ENCODE measurements around the gene RMND5A. TPM values are rescaled to one million over a fixed set of nuclear protein-coding genes. Genes with fewer than 3 reads are reported as not detected.
"Not testable (repeated sequence)": the region's sequence is repeated elsewhere in the genome, so short reads cannot be mapped to it uniquely, and the experiment has no call there.

Gene RMND5A
- total RNA-seq, 1 donor from 2014 or later, result 45.0 TPM

DNA sequence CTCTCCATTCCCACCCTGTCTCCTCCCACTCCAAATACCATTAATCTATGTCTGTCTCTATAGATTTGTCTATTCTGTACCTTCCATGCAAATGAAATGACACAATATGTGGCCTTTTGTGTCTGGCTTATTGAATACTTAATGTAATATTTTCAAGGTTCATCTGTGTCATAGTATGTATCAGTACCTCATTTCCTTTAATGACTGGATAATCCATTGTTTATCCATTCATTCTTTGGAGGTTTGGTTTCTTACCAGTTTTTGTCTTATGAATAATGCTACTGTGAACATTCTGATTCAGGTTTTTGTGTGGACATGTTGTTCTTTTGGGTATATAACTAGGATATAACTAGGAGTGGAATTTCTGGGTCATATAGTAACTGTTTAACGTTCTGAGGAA is 14.8 kb downstream of the RMND5A start:
- not testable (repeated sequence) for H3K36me3 Mint-ChIP-seq; H3K4me1 Mint-ChIP-seq (ENCODE audit: unreplicated experiment); H3K9me3 Mint-ChIP-seq; DNase-seq (ENCODE audit: extremely low spot score, unreplicated experiment); H3K27ac Mint-ChIP-seq; H3K27me3 Mint-ChIP-seq; H3K4me3 Mint-ChIP-seq

DNA sequence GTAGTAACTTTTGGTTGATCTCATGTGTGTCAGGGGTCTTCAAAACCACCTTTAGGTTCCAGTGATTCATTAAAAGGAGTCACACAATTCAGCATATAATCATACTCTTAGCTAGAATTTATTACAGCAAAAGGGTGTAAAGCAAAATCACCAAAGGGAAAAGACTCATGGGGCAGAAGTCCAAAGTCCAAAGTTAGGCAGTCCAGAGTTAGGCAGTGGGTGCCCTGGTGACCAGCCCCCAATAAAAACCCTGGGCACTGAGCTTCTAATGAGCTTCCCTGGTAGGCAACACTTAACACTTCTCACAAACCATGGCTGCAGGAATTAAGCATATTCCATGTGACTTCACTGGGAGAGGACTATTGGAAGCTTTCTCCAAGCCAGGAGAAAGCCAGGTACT is 19.4 kb downstream of the RMND5A start:
- H3K27me3 Mint-ChIP-seq; H3K36me3 Mint-ChIP-seq; H3K4me1 Mint-ChIP-seq (ENCODE audit: unreplicated experiment); H3K9me3 Mint-ChIP-seq; H3K27ac Mint-ChIP-seq; DNase-seq (ENCODE audit: extremely low spot score, unreplicated experiment); H3K4me3 Mint-ChIP-seq: not testable (repeated sequence)

DNA sequence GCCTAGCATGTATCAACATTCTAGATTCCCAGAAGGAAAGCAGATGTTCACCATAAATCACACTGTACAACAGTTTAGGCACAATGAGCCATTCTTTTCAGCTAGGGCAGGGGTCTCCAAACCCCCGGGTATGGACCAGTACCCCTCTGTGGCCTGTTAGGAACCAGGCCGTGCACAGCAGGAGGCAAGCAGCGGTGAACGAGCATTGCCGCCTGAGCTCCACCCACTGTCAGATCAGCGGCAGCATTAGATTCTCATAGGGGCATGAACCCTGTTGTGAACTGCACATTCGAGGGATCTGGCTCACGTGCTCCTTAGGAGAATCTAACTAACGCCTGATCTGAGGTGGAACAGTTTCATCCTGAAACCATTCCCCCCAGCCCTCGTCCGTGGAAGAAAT is 19.8 kb downstream of the RMND5A start:
- H3K27ac Mint-ChIP-seq; H3K9me3 Mint-ChIP-seq; H3K27me3 Mint-ChIP-seq; H3K36me3 Mint-ChIP-seq; H3K4me1 Mint-ChIP-seq (ENCODE audit: unreplicated experiment); DNase-seq (ENCODE audit: extremely low spot score, unreplicated experiment); H3K4me3 Mint-ChIP-seq: not testable (repeated sequence)

DNA sequence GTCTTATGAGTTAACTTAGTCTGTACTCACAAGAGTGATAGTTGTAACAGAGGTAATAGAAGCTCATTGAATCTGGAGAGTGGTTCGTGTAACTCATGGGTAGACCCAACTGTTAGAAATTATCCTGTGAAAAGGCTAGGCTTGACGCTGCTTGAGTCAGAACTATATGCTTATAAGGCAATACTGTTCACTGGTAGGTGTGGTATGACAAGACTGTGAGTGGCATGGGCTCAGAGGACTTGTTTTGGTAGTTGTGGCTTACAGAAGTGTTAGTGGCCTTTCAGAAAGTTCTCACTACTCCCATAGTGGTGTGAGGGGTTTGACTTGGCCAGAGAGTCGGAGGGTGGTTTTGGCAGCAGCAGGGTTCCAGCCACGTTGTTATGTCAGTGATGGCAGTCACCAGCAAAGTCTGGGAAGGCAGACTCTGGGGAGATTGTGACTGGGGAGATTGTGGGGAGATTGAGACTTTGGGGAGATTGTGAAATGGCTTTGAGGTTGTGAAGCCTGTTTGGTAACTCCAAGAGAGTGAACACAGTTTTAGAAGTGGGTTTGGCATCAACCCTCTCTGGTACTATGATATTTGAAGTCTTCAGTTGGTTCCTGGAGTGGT is 21.9 kb downstream of the RMND5A start:
- H3K27me3 Mint-ChIP-seq; H3K9me3 Mint-ChIP-seq; DNase-seq (ENCODE audit: extremely low spot score, unreplicated experiment); H3K27ac Mint-ChIP-seq; H3K4me1 Mint-ChIP-seq (ENCODE audit: unreplicated experiment); H3K4me3 Mint-ChIP-seq: not testable (repeated sequence)
- H3K36me3 Mint-ChIP-seq, result peaks cover 10% of the 10 kb centered on the region

DNA sequence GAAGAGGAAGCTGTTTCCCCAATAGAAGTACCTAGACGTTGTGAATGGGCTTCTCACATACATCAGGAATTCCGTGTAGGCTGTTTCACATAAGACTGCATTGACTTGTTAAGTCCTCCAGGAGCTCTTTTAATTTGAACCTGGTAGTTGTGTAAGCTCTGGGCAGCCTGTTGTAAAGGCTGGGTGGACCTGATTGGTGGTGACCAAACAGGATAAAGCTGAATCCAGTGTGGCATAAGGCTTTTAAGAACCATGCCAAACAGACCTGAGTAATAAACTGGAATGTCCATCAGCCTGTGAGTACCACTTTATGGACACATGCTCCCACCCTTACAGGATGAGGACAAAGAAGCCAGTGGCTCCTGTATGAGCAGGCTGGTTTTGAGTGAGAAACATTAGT is 24.1 kb downstream of the RMND5A start:
- H3K27me3 Mint-ChIP-seq, result no peaks in the 10 kb centered on the region
- no peak overlapping the region for H3K27ac Mint-ChIP-seq
- no peaks in the 10 kb centered on the region for H3K9me3 Mint-ChIP-seq
- no peak for DNase-seq (ENCODE audit: extremely low spot score, unreplicated experiment)
- H3K36me3 Mint-ChIP-seq, result peaks cover 18% of the 10 kb centered on the region
- H3K4me1 Mint-ChIP-seq (ENCODE audit: unreplicated experiment), result peaks cover 3% of the 10 kb centered on the region
- TF ChIP-seq, protein P1, sequence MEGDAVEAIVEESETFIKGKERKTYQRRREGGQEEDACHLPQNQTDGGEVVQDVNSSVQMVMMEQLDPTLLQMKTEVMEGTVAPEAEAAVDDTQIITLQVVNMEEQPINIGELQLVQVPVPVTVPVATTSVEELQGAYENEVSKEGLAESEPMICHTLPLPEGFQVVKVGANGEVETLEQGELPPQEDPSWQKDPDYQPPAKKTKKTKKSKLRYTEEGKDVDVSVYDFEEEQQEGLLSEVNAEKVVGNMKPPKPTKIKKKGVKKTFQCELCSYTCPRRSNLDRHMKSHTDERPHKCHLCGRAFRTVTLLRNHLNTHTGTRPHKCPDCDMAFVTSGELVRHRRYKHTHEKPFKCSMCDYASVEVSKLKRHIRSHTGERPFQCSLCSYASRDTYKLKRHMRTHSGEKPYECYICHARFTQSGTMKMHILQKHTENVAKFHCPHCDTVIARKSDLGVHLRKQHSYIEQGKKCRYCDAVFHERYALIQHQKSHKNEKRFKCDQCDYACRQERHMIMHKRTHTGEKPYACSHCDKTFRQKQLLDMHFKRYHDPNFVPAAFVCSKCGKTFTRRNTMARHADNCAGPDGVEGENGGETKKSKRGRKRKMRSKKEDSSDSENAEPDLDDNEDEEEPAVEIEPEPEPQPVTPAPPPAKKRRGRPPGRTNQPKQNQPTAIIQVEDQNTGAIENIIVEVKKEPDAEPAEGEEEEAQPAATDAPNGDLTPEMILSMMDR (conservative IDR thresholded peaks at IDR 0.05), result no peak
- H3K4me3 Mint-ChIP-seq, result no peak overlapping the region

DNA sequence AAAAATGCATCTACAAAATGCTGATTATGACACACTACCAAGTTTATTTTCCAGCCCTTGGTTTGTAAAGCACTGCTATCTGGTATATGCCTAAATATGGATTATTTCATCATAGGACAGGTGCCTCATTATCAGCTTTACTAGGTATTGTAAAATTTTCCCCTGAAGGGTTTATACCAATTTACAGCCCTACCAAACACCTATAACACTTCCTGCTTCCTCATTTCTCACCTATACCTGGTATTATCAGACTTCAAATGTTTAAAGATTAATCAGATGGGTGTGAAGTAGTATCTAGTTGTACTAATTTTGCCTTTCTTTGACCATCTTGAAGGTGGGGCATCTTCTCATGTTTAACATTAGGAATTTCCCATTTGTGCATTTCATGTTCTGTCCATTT is 26.8 kb downstream of the RMND5A start:
- DNase-seq (ENCODE audit: extremely low spot score, unreplicated experiment), result no peak
- H3K36me3 Mint-ChIP-seq, result peaks cover 34% of the 10 kb centered on the region
- H3K4me3 Mint-ChIP-seq, result no peak overlapping the region
- TF ChIP-seq, protein P1 (conservative IDR thresholded peaks at IDR 0.05), result no peak
- H3K9me3 Mint-ChIP-seq, result peaks cover 11% of the 10 kb centered on the region
- H3K27me3 Mint-ChIP-seq, result no peaks in the 10 kb centered on the region
- peak overlapping the region; percentile 9 for H3K27ac Mint-ChIP-seq
- H3K4me1 Mint-ChIP-seq (ENCODE audit: unreplicated experiment), result peaks cover 3% of the 10 kb centered on the region

DNA sequence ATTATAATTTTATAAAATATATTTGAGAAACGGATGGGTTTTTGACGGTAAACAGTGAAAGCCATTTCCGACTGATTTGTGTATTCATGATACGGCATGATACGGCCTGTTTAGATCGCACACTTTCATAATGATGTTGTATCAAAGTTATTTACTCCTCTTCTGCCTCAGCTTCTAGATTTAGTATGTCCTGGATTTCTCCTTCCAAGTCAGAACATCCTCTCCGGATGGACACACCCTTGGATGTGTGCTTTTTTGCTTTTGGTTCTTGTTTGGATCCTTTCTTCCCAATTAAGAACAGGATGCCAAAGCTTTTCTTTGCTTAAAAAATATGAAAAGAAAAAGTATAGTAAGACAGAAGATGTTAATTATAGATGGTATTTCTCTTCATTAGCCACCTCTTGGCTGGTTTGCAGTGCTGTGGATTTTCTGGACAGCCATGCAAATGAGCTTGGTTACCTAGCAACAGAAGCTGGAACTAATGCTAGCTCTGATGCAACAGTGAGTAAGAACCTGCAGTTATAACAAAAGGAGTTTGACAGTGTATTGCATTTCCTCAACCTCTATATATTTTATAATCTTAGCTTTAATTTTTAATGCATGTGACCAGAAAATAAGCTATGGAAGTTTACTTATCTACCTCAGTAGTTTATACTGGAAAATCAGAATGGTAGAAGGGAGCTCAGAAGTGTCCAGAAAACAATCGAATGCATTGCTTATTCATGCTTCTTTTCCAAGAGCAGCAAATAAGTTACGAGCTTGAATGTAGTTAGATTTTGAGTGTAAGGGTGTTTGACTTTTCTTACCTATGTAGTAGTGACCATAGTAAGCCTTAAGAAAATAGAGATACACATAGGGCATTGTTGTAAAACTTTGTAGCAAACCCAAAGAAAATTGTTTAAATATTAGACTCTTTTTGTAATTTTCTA is 27.9 kb downstream of the RMND5A start:
- TF ChIP-seq, protein P1 (conservative IDR thresholded peaks at IDR 0.05), result no peak
- Mint-ChIP-seq H3K4me3 (no peak overlapping the region), H3K36me3 (peaks cover 42% of the 10 kb centered on the region), H3K27ac (no peak overlapping the region), H3K9me3 (peaks cover 11% of the 10 kb centered on the region), H3K4me1 (ENCODE audit: unreplicated experiment) (peaks cover 3% of the 10 kb centered on the region), H3K27me3 (no peaks in the 10 kb centered on the region)
- DNase-seq (ENCODE audit: extremely low spot score, unreplicated experiment), result no peak
